Measurements from ENCODE around the gene CCL2.

DNA sequence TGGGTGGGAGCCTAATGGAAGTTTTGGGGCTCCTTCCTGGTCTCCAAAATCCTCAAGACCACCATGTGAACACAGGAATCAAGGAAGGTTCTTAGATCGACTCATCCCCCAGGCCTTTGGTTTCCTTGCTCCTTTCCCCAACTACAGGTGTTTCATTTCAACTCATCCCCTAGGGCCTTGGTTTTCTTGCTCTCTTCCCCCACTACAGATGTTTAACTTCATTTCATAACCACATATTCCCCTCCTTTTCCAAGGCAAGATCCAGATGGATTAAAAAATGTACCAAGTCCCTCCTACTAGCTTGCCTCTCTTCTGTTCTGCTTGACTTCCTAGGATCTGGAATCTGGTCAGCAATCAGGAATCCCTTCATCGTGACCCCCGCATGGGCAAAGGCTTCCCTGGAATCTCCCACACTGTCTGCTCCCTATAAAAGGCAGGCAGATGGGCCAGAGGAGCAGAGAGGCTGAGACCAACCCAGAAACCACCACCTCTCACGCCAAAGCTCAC lies 30.3 kb downstream of the CCL2 start, which contains the start of gene CCL11:
- no peak for TF ChIP-seq GATA3 (IDR thresholded peaks at IDR 0.05; ENCODE audit: low read depth, low read length)
- no peak for TF ChIP-seq GATA2 (IDR thresholded peaks at IDR 0.05; ENCODE audit: low read depth, low read length)
